GM12874 (cell line): ENCODE data around the gene AFF3.

Source experiments
- TF ChIP-seq, protein P1 (sequence below): IDR thresholded peaks from 2 replicates; pipeline ENCODE4 v1.5.1; 2011; ENCODE audit warnings: low read depth, mild to moderate bottlenecking, control low read depth, low read length, moderate library complexity; ENCODE audit not compliant: insufficient read depth

AFF3 gene

DNA sequence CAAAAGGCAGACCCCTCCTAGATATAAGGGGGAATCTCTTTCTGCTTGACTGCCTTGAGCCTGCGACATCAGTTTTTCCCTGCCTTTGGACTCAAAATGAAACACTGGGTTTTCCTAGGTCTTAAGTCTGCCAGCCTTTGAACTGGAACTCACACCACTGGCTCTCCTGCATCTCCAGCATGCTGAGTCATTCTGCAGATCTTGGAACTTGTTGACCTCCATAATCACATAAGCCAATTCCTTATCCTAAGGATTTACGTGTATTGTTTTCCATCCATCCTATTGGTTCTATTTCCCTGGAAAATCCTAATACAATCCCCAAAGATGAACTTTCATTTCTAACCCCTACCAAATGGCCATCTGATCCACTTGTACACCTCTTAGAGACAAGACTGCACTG is 88.0 kb downstream of the AFF3 start:
- TF ChIP-seq, protein P1, sequence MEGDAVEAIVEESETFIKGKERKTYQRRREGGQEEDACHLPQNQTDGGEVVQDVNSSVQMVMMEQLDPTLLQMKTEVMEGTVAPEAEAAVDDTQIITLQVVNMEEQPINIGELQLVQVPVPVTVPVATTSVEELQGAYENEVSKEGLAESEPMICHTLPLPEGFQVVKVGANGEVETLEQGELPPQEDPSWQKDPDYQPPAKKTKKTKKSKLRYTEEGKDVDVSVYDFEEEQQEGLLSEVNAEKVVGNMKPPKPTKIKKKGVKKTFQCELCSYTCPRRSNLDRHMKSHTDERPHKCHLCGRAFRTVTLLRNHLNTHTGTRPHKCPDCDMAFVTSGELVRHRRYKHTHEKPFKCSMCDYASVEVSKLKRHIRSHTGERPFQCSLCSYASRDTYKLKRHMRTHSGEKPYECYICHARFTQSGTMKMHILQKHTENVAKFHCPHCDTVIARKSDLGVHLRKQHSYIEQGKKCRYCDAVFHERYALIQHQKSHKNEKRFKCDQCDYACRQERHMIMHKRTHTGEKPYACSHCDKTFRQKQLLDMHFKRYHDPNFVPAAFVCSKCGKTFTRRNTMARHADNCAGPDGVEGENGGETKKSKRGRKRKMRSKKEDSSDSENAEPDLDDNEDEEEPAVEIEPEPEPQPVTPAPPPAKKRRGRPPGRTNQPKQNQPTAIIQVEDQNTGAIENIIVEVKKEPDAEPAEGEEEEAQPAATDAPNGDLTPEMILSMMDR, result no peak

DNA sequence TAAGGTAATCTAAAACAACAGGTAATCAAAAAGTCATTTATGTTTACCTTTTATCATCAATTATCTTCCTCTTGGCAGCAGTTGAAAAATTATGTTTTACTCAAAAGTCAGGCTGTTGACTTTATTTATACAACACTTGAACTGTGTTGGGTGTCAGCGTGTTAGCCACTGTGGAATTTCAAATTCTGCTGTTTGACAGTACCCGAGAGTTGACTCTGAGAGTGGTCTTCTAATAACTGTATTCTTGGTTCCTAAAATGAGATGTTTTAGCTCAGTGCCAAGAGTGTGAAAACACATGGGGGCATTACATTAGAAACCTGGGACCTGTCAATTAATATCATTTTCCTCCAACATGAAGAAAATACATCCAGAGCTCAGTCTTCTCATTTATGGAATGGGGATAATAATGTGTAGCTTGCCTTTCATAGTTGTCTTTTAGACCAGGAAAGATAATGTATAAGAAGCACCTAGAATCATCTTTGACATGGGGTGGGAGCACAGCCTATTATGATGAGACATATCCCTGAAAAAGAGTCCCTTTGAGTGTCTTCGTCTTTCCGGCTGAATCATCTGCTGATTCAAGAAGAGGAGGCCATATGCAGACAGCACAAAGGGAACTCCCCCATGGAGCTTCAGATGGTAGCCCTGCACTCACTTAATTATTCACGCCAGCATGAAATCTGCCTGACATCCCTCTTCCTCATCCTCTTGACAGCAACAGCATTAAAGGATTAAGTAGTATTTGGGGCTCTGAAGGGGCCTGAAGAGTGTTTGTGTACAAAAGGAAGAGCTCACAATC is 89.1 kb downstream of the AFF3 start:
- TF ChIP-seq, protein P1, result no peak

DNA sequence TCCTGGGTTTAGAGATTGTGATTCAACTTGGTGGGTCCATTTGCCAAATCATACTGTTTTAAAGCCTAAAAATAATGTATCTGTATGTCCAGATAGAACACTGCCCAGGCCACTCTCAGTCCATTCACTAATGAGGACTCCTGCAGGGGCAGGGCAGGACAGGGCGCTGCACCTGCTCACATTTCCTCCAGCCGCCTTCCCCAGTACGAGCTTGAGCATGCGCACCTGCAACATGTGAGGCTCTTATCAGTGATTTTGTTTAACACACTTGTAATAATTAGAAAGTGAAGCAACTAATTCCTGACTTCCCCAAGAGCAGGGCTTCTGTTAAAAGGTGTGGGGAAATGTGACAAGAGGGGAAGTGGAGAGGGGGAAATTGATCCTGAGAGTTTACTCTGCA is 89.7 kb downstream of the AFF3 start:
- TF ChIP-seq, protein P1, result no peak

DNA sequence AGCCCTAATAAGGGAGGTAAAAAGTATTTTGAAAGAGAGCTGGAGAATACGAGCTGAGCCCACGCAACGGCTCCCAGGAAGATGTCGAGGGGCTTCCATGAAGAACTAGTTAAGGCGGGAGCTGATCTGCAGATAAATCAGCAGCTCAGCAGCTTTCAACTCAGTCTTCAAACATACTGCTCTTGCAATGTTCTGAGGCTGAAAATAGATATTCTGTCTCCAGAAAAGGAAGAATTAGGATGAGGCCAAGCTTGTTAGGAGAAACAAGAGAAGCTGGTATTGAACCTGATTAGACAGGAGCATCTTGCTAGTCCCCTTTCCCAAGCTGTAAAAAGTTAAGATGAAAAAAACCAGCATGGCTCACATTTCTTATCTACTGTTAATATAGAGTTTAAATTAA is 91.1 kb downstream of the AFF3 start:
- TF ChIP-seq, protein P1, result no peak

DNA sequence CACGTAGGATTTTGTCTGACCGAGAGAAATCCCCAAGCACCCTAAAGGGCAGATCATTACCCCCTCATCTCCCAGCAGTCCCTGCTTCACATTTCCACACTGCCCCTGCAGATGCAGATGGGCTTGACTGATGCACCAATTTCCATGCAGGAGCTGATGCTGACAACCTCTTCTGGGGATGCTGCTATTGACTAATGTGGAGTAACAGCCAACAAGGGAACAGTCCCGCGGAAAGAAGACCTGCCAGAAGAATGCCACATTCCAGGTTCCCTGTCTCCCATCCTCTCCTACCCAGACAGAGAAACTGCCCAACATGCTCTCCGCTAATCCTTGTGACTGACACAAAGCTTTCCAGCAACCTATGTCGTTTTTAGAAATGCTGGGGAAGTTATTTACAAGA is 91.7 kb downstream of the AFF3 start:
- TF ChIP-seq, protein P1, result no peak

DNA sequence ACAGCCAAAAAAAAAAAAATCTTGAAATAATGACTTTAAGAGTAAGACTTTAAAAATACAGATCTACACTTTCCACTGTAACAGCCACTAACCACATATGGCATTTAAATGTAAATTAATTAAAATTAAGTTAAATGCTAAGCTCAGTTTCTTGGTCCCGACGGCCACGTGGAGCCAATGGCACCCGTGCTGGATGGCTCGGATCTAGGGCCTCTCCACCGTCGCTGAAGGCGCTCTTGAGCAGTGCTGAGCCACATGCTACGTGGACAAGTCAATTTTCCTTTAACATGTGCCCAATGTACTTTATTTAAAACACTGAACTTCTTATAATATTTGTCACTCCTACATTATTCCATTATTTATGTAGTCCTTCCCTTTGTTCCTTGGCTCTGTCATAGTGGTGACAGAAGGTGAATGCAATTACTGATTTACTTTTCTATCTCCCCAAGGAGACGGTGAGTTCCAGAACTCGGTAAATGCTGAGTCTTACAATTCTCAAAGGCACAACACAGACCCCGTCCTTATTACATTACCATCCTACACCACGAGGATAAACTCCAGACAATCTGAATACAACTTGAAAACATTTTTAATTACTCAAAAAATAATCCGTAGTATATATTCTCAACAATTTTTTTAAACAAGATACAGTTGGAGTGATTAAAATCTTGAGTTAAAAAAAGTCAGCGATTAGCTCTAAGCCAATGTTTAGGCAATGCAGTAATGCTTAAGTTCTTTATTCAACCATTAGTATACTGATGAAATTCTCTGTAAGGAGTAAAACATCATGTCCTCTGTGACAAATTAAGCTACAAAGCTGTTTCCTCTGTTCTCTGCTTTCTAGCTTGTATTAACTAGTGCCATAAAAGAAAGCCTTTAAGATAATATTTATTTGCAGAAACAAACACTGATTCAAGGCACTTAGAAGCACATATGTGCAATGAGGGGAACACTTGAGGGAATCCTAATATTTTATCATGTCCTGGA is 95.1 kb downstream of the AFF3 start:
- TF ChIP-seq, protein P1, result no peak

DNA sequence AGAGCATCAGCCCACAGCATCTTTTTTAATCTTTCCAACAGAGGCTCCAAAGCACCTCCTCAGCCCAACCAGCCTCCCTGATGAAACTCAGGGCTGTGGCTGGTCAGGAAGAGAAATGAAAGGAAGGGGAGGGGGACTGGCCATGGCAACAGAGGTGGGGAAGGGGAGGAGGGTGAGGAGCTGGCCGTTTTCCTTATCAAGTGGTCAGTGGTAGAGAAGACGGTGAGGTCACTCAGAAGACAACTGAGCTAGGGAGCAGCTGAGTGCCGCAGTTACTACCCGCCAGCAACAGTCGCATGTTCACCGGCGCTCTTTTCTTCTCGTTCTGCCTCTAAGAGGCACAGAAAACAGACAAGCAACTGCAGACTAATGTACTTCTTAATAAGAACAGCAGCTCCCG is 97.4 kb downstream of the AFF3 start:
- TF ChIP-seq, protein P1, result no peak
